ENCODE results near the gene LRMDA. TPM values are rescaled to one million over a fixed set of nuclear protein-coding genes. Genes with fewer than 3 reads are reported as not detected.
A peak's percentile ranks its signal among the peaks of the same experiment; 100 is the strongest.

Gene LRMDA
- total RNA-seq, 3 donors from 2014 or later = 9.4 to 14.9 (median 10.3) TPM

DNA sequence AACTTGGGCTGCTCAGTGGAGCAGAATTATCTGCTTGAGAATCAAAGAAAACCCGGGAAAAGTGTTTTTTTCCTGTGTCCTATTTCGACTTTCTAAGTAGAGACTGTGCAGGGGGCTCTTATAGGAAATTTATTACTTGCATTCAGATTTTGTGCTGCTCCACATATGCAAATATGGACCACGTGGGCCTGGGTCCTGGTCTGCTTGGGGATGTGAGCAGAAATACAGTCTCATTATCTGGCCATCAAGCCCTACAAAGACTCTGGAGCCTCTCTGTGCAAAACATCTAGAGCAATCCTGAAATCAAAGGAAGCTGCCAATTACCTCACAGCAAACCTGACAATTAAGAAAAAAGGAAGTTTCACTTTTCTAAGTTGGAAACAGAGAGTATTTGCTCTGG, 216.9 kb downstream of the LRMDA start:
- Histone ChIP-seq H3K4me1 (ENCODE audit: low read depth) (no peaks in the 10 kb centered on the region), H3K36me3 (ENCODE audit: low read depth) (no peaks in the 10 kb centered on the region), H3K9me3 (no peaks in the 10 kb centered on the region), H3K4me3 (no peak overlapping the region)
- DNase-seq (no peak), ATAC-seq (no peak)
- TF ChIP-seq, protein P1, sequence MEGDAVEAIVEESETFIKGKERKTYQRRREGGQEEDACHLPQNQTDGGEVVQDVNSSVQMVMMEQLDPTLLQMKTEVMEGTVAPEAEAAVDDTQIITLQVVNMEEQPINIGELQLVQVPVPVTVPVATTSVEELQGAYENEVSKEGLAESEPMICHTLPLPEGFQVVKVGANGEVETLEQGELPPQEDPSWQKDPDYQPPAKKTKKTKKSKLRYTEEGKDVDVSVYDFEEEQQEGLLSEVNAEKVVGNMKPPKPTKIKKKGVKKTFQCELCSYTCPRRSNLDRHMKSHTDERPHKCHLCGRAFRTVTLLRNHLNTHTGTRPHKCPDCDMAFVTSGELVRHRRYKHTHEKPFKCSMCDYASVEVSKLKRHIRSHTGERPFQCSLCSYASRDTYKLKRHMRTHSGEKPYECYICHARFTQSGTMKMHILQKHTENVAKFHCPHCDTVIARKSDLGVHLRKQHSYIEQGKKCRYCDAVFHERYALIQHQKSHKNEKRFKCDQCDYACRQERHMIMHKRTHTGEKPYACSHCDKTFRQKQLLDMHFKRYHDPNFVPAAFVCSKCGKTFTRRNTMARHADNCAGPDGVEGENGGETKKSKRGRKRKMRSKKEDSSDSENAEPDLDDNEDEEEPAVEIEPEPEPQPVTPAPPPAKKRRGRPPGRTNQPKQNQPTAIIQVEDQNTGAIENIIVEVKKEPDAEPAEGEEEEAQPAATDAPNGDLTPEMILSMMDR (IDR thresholded peaks at IDR 0.05) = no peak
- intact Hi-C loops (cut with DNase I, micrococcal nuclease) = no loop called here

DNA sequence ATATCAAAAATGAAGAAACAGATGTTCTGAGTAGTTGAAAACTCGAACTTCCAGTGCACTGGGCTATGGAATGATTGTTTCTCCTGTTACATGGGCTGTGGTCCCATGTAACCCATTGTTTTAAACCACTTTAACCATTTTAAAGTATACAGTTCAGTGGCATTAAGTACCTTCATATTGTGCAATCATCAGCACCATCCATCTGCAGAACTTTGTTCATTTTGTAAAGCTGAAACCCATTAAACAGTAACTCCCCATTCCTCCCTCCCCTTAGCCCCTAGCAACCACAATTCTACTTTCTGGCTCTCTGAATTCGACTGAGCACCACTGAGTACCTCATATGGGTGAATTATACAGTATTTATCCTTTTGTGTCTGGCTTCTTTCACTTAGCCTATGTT, 217.4 kb downstream of the LRMDA start:
- no peak for DNase-seq
- Histone ChIP-seq H3K9me3 (no peaks in the 10 kb centered on the region), H3K4me3 (no peak overlapping the region), H3K4me1 (ENCODE audit: low read depth) (no peaks in the 10 kb centered on the region), H3K36me3 (ENCODE audit: low read depth) (no peaks in the 10 kb centered on the region)
- TF ChIP-seq, protein P1 (IDR thresholded peaks at IDR 0.05) = no peak
- no peak for ATAC-seq
- intact Hi-C loops (cut with DNase I, micrococcal nuclease) = no loop called here

DNA sequence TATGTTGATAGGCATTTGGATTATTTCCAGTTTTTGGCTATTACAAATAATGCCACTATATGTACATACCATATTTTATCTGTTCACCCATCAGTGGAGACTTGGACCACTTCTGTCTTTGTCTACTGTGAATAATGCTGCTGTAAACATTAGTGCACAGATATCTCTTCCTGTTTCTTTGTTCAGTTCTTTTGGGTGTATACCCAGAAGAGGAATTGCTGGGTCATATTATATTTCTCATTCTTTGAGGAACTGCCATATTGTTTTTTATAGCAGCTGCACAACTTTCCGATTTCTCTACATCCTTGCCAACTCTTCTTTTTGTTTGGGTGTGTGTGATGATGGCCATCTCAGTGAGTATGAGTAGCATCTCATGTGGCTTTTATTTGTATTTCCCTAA, 218.0 kb downstream of the LRMDA start:
- DNase-seq (no peak), ATAC-seq (no peak)
- Histone ChIP-seq H3K9me3 (no peaks in the 10 kb centered on the region), H3K36me3 (ENCODE audit: low read depth) (no peaks in the 10 kb centered on the region), H3K4me1 (ENCODE audit: low read depth) (no peaks in the 10 kb centered on the region), H3K4me3 (no peak overlapping the region)
- TF ChIP-seq, protein P1 (IDR thresholded peaks at IDR 0.05) = no peak
- intact Hi-C loops (cut with DNase I, micrococcal nuclease) = no loop called here

DNA sequence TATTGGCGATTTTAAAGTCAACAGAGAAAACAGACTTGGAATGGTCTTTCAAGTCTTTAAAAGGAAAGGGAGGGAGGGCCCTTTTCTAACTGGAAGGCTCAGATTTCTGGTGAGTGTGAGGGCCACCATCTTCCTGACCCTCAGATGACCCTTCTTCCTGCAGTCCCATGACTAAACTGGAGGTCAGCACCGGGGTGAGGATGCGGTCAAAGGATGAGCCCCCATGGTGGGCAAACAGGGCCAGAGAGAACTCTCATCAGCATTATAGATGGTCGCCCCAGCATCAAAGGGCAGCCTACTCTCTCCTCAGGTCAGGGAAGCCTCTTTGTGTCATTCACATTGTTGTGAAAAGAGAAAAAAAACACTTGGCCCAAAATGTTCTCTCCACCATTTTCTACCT, 219.2 kb downstream of the LRMDA start:
- ATAC-seq (no peak), DNase-seq (no peak)
- TF ChIP-seq, protein P1 (IDR thresholded peaks at IDR 0.05) = no peak
- Histone ChIP-seq H3K9me3 (no peaks in the 10 kb centered on the region), H3K36me3 (ENCODE audit: low read depth) (no peaks in the 10 kb centered on the region), H3K4me3 (no peak overlapping the region), H3K4me1 (ENCODE audit: low read depth) (no peaks in the 10 kb centered on the region)
- intact Hi-C loops (cut with DNase I, micrococcal nuclease) = loop anchor here in 1 of 2 donors (5.0 kb wide), 1 partner anchor 248 kb away; the partner anchor contains the start of gene ZNF503

DNA sequence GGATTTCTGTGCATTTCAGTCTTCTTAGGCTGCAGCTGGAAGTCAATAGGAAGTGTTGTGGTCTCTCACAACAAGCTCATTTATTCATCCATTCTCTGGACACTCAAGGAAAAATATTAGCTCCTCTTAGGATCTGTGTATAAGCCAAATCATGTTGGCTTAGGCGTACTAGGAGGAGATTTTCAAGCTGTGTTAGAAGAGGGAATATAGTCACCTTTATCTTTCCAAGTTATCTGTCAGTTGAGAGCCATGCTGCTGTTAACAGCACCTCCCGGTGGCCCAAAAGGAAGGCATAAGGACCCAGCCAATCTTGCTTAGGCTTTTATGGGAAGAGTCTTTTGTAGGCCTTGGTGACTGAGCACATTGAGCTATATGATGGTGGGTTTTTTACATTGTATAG, 220.0 kb downstream of the LRMDA start:
- no peak overlapping the region for H3K4me3 ChIP-seq
- TF ChIP-seq, protein P1 (IDR thresholded peaks at IDR 0.05) = no peak
- intact Hi-C loops (cut with DNase I, micrococcal nuclease) = loop anchor here in 1 of 2 donors (5.0 kb wide), 1 partner anchor 249 kb away; the partner anchor contains the start of gene ZNF503
- no peaks in the 10 kb centered on the region for H3K9me3 ChIP-seq
- ATAC-seq = peak; percentile 67
- H3K36me3 ChIP-seq (ENCODE audit: low read depth) = no peaks in the 10 kb centered on the region
- peak in 2 of 3 donors; percentile 65 to 72 for DNase-seq
- H3K4me1 ChIP-seq (ENCODE audit: low read depth) = no peaks in the 10 kb centered on the region

All from mucosa of descending colon (tissue), 3 donors.